ENCODE data around the gene GINM1.

The GINM1 gene

DNA sequence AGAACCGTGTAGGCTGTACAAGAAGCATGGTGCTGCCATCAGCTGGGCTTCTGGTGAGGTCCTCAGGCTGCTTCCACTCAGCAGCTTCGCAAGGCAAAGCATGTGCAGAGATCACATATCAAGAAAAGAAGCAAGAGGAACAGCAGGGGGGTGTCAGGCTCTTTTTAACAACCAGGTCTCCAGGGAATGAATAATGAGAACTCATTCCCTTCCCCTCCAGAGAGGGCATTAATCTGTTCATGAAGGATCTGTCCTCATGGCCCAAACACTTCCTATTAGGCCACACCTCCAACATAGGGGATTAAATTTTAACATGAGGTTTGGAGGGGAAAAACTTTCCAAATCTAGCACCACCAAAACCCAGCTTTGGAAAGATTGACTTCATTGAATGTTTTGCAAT is 20.0 kb downstream of the GINM1 start:
- POLR2A ChIA-PET (ENCODE audit: low non-redundant PET): no interaction called here
- DNase-seq (ENCODE audit: low spot score): no peak
- CTCF ChIA-PET: interaction anchor here (0.5 kb wide), 1 partner anchor 26 kb away, joined by 3 read pairs; no protein-coding TSS in a partner anchor
- TF ChIP-seq, protein P1, sequence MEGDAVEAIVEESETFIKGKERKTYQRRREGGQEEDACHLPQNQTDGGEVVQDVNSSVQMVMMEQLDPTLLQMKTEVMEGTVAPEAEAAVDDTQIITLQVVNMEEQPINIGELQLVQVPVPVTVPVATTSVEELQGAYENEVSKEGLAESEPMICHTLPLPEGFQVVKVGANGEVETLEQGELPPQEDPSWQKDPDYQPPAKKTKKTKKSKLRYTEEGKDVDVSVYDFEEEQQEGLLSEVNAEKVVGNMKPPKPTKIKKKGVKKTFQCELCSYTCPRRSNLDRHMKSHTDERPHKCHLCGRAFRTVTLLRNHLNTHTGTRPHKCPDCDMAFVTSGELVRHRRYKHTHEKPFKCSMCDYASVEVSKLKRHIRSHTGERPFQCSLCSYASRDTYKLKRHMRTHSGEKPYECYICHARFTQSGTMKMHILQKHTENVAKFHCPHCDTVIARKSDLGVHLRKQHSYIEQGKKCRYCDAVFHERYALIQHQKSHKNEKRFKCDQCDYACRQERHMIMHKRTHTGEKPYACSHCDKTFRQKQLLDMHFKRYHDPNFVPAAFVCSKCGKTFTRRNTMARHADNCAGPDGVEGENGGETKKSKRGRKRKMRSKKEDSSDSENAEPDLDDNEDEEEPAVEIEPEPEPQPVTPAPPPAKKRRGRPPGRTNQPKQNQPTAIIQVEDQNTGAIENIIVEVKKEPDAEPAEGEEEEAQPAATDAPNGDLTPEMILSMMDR (conservative IDR thresholded peaks at IDR 0.05; ENCODE audit: low read depth): no peak
- no peak overlapping the region for H3K27ac ChIP-seq

DNA sequence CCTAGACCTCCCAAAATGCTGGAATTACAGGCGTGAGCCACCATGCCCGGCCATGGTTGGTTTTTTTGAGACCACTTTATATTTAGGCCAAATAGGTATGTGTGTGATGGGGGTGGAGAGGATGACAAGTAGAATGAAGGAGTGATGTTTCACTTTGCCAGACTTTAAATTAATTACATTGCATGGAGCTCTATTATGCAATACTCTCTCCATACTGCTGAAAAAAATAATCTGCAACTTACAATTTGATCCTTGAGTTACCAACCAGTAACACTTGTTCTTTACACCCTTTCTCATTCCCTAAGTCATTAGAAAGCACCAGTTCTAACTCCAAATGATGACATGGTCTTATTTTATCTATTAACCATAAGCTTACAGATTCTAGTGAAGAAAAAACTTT is 26.8 kb downstream of the GINM1 start:
- TF ChIP-seq, protein P1 (conservative IDR thresholded peaks at IDR 0.05; ENCODE audit: low read depth): no peak
- CTCF ChIA-PET: interaction anchor here (0.5 kb wide), 1 partner anchor 22 kb away, joined by 3 read pairs; no protein-coding TSS in a partner anchor
- H3K27ac ChIP-seq: no peak overlapping the region
- no peak for DNase-seq (ENCODE audit: low spot score)
- POLR2A ChIA-PET (ENCODE audit: low non-redundant PET): no interaction called here

DNA sequence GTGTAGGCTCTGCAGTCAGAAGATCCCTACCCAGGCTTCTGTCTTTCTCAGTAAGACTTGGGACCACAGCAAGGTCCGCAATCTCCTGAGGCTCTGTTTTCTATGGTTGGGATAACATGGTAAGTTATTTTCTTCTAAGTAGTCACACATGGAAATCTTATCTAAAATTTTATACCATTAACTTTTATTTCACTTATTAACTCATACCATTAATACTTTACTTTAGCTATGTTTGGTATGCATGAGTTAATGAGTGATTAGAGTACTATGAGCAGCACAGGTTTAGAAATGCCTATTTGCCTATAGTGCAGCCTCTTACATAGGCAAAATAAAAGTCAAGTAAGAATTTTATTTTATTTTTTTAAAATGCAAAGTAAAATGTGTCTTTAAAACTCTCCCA is 27.2 kb downstream of the GINM1 start:
- POLR2A ChIA-PET (ENCODE audit: low non-redundant PET): no interaction called here
- DNase-seq (ENCODE audit: low spot score): no peak
- TF ChIP-seq, protein P1 (conservative IDR thresholded peaks at IDR 0.05; ENCODE audit: low read depth): no peak
- CTCF ChIA-PET: interaction anchor here (0.5 kb wide), 2 partner anchors 11 to 22 kb away, joined by 3 read pairs; no protein-coding TSS in a partner anchor
- H3K27ac ChIP-seq: no peak overlapping the region

DNA sequence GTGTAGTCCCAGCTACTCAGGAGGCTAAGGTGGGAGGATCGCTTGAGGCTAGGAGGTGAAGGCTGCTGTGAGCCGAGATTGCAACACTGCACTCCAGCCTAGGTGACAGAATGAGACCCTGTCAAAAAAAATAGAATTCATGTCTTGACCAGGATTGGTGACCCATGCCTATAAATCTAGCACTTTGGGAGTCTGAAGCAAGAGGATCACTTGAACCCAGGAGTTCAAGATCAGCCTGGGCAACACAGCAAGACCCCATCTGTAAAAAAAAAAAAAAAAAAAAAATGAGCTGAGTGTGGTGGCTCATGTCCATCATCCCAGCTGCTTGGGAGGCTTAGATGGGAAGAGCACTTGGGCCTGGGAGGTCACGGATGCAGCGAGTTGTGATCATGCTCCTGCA is 34.3 kb downstream of the GINM1 start:
- H3K27ac ChIP-seq: no peak overlapping the region
- POLR2A ChIA-PET (ENCODE audit: low non-redundant PET): no interaction called here
- no peak for DNase-seq (ENCODE audit: low spot score)
- CTCF ChIA-PET: interaction anchor here (0.7 kb wide), 1 partner anchor 28 kb away, joined by 3 read pairs; no protein-coding TSS in a partner anchor
- TF ChIP-seq, protein P1 (conservative IDR thresholded peaks at IDR 0.05; ENCODE audit: low read depth): no peak

DNA sequence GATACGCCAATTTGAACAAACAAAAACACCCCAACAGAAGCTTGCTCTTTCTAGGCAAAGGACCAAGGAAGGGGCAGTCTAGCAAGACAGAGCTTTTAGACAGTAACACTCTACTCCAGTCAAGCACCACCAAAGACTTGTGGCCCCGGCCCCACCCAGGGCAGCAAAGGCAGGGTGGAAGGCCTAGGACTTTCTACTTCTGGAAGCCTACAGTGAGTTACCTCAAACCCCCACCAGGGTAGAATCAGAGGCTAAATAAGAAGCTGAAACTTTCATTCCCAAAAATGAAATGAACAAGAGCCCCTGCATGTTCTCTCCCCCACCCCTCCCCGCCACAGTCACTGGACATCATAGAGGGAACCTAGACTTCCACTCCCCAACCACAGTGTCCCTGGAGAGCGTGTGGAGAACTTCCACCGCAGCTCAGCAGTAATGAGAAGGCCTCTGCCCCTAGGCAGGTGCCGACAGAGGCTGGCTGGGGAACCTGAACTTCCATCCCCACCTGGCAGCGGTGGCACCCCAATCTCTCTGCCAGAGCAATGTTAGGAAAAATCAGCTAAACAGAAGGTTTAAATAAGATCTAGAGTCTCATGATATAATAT is 42.3 kb downstream of the GINM1 start:
- no peak overlapping the region for H3K27ac ChIP-seq
- ChIA-PET CTCF (interaction anchor here (0.6 kb wide), 1 partner anchor 49 kb away, joined by 3 read pairs; no protein-coding TSS in a partner anchor), POLR2A (ENCODE audit: low non-redundant PET) (interaction anchor here (1.0 kb wide), 1 partner anchor 11 kb away, joined by 4 read pairs; no protein-coding TSS in a partner anchor)
- TF ChIP-seq, protein P1 (conservative IDR thresholded peaks at IDR 0.05; ENCODE audit: low read depth): no peak
- no peak for DNase-seq (ENCODE audit: low spot score)

DNA sequence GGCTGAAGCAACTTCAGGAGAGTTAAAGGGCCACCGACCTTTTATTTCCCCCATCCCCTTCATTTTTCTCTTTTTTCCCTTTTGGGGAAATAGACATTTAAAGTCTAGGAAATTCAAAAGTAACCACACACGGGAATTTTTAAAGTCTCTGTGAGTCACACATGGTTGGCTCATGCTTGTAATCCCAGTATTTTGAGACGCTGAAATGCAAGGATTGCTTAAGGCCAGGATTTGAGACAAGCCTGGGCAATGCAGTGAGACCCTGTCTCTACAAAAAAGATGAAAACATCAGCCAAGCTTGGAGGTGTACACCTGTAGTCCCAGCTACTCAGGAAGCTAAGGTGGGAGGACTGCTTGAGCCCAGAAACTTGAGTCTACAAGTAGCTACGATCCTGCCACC is 48.2 kb downstream of the GINM1 start:
- H3K27ac ChIP-seq: peak overlapping the region; percentile 61
- DNase-seq (ENCODE audit: low spot score): no peak
- CTCF ChIA-PET: no interaction called here
- TF ChIP-seq, protein P1 (conservative IDR thresholded peaks at IDR 0.05; ENCODE audit: low read depth): no peak
- POLR2A ChIA-PET (ENCODE audit: low non-redundant PET): no interaction called here
